AG04450 (cell line): ENCODE data around the gene GATB. TPM values are rescaled to one million over a fixed set of nuclear protein-coding genes. Genes with fewer than 3 reads are reported as not detected.

Source experiments
- CTCF ChIA-PET: fragments of 300-600, 350-600 bp; formaldehyde crosslinking; extraction: SDS; loops from one replicate; lab custom pipeline; 2022; ENCODE audit warnings: antibody characterized with exemption, inconsistent platforms; lab: Charles Lee
- POLR2A ChIA-PET: fragments of 350-600 bp; formaldehyde crosslinking; extraction: SDS; loops from one replicate; lab custom pipeline; 2021; ENCODE audit warnings: antibody characterized with exemption, inconsistent platforms; lab: Yijun Ruan, JAX
- DNase-seq: peaks from one replicate; pipeline ENCODE4 v3.0.0-alpha.2; 2011; ENCODE audit warnings: low read depth, low spot score
- H3K27ac ChIP-seq: one replicate; pipeline ENCODE4 v1.5.1; 2012; ENCODE audit warnings: low read depth, low read length, control low read depth
- H3K27me3 ChIP-seq: one replicate; pipeline ENCODE4 v1.6.0; 2012; ENCODE audit warnings: low read length; ENCODE audit not compliant: control insufficient read depth, insufficient read depth
- H3K4me3 ChIP-seq: 2 replicates; pipeline ENCODE4 v1.5.1; 2011; ENCODE audit warnings: mild to moderate bottlenecking, low read depth, low read length, control low read depth
- H3K9me3 ChIP-seq: 2 replicates; pipeline ENCODE4 v1.5.1; 2012; ENCODE audit warnings: low read length; ENCODE audit not compliant: control insufficient read depth, insufficient read depth
- polyA plus RNA-seq: library from polyadenylated mRNA; depleted of rRNA; stranded (reverse); fragments of >200 nt; gene quantifications from 2 replicates; pipeline ENCODE4 v1.2.3, GENCODE V29; 2011
- TF ChIP-seq, protein P1 (sequence below): IDR thresholded peaks from 2 replicates; pipeline ENCODE4 v1.5.1; 2011; ENCODE audit warnings: low read depth, low read length, control low read depth, inconsistent platforms

The GATB gene
- polyA plus RNA-seq, 1 experiment = 28.0 TPM

DNA sequence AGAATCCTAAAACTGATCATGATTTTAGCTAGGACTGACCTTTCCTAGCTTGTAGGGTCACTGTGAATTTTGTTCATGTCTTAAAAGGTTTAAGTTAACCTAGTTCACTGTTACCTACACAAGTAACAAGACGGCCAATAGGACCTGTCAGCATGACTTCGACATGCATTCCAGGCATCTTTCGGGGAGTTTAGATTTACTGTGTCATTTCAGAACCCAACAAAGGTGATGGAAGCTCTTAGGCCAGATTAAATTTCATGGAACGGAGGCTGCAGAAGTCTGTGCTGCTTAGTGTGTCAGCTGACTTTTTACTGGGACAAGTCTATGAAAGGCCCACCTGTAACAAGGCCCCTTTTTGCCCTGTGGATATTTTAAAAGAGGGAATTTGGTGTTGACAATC is 93.1 kb downstream of the GATB start:
- Histone ChIP-seq H3K9me3 (no peaks in the 10 kb centered on the region), H3K4me3 (no peak overlapping the region), H3K27ac (no peak overlapping the region), H3K27me3 (no peaks in the 10 kb centered on the region)
- DNase-seq = no peak
- ChIA-PET POLR2A (no interaction called here), CTCF (interaction anchor here (1.1 to 1.2 kb wide), 2 partner anchors 550 to 711 kb away, joined by 3 read pairs; no protein-coding TSS in a partner anchor)
- TF ChIP-seq, protein P1, sequence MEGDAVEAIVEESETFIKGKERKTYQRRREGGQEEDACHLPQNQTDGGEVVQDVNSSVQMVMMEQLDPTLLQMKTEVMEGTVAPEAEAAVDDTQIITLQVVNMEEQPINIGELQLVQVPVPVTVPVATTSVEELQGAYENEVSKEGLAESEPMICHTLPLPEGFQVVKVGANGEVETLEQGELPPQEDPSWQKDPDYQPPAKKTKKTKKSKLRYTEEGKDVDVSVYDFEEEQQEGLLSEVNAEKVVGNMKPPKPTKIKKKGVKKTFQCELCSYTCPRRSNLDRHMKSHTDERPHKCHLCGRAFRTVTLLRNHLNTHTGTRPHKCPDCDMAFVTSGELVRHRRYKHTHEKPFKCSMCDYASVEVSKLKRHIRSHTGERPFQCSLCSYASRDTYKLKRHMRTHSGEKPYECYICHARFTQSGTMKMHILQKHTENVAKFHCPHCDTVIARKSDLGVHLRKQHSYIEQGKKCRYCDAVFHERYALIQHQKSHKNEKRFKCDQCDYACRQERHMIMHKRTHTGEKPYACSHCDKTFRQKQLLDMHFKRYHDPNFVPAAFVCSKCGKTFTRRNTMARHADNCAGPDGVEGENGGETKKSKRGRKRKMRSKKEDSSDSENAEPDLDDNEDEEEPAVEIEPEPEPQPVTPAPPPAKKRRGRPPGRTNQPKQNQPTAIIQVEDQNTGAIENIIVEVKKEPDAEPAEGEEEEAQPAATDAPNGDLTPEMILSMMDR = no peak

- Histone ChIP-seq H3K9me3 (no peaks in the 10 kb centered on the region), H3K4me3 (no peak overlapping the region), H3K27ac (no peak overlapping the region), H3K27me3 (no peaks in the 10 kb centered on the region)
- CTCF ChIA-PET = interaction anchor here (1.1 kb wide), 1 partner anchor 550 kb away, joined by 3 read pairs; no protein-coding TSS in a partner anchor
- TF ChIP-seq, protein P1 = no peak
- no peak for DNase-seq
- POLR2A ChIA-PET = no interaction called here
Measured at GRCh38 chr4:151667048-151667447, 93.8 kb downstream of the GATB start.

DNA sequence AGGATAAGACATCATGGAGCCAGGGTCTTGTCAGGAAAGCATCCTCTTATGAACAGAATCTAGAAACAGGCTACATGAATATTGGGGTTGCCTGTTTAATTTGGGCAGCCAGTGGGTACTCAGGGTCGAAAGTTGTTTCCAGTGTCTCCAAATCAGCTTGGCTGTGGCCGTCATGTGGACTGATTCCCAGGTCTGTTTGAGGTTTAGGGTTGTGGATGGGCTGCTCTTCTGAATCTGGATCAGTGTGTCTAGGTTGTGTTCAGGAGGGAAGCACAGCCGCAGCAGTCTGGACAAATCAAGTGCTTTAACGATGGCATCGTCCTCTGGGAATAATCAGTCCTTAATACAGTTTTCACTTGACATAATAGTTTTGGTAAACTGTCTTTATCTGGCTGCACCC is 94.3 kb downstream of the GATB start:
- TF ChIP-seq, protein P1 = no peak
- DNase-seq = no peak
- Histone ChIP-seq H3K4me3 (no peak overlapping the region), H3K27me3 (no peaks in the 10 kb centered on the region), H3K9me3 (no peaks in the 10 kb centered on the region), H3K27ac (no peak overlapping the region)
- ChIA-PET CTCF (no interaction called here), POLR2A (no interaction called here)

GRCh38 chr4:151665785-151666127 is 95.1 kb downstream of the GATB start:
- TF ChIP-seq, protein P1 = no peak
- H3K9me3 ChIP-seq = no peaks in the 10 kb centered on the region
- DNase-seq = no peak
- POLR2A ChIA-PET = no interaction called here
- H3K4me3 ChIP-seq = no peak overlapping the region
- CTCF ChIA-PET = no interaction called here
- H3K27me3 ChIP-seq = no peaks in the 10 kb centered on the region
- H3K27ac ChIP-seq = no peak overlapping the region

DNA sequence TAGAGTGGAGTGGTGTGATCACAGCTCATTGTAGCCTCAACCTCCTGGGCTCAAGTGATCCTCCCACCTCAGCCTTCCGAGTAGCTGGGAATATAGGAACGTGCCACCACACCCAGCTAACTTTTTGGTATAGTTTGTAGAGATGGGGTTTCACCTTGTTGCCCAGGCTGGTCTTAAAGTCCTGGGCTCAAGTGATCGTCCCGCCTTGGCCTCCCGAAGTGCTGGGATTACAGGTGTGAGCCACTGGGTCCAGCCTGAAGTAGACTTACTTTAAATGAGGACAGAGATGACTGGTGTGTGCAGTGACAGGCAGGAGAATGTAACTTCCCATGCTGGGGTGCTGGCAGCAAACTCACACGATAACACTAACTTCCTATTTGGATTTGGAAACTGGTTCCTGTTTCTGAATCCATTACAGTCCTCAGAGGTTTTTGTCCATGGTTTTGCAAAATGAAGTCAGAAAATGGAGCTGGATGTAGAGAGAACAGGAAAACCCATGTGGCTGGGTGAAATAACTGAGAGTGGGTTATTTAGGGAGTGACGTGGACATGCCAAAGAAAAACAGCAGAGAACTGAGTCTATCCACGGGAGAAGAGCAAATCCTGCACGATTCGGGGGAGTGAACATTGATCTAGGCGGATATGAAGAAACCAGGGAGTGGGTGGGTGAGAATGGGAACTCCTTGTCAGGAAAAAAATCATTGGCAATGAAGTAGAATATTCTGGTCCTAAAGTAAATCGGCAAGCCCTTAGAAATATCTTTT is 95.6 kb downstream of the GATB start:
- H3K4me3 ChIP-seq = no peak overlapping the region
- POLR2A ChIA-PET = no interaction called here
- no peak for DNase-seq
- no peaks in the 10 kb centered on the region for H3K9me3 ChIP-seq
- TF ChIP-seq, protein P1 = no peak
- H3K27me3 ChIP-seq = no peaks in the 10 kb centered on the region
- CTCF ChIA-PET = no interaction called here
- H3K27ac ChIP-seq = no peak overlapping the region
